Fibroblast of lung (primary cell): ENCODE measurements around the gene RNF186.

Experiments
- CTCF ChIP-seq, 2 donors: IDR thresholded peaks in 1 of 2; conservative IDR thresholded peaks in 1 of 2; 1 replicate in 1 of 2; 2 replicates in 1 of 2; pipeline ENCODE4 v1.5.1; 2011 to 2012; ENCODE audit warnings: low read length in 2 of 2, control low read depth in 1 of 2, inconsistent platforms in 1 of 2, low read depth in 1 of 2, mild to moderate bottlenecking in 1 of 2
- EZH2 ChIP-seq: IDR thresholded peaks from 2 replicates; pipeline ENCODE4 v1.5.1; 2012; ENCODE audit warnings: low read length, control low read depth, mild to moderate bottlenecking; ENCODE audit errors: missing control alignments

GRCh38 chr1:19828546-19828945 is 13.5 kb upstream of the RNF186 start:
- TF ChIP-seq CTCF (conservative IDR thresholded peaks at IDR 0.05 in 1 of 2, IDR thresholded peaks at IDR 0.05 in 1 of 2; ENCODE audit: low read depth in 1 of 2, low read length in 2 of 2) (no peak), EZH2 (no peak)
